Measurements from ENCODE around the gene BAMBI. TPM values are rescaled to one million over a fixed set of nuclear protein-coding genes. Genes with fewer than 3 reads are reported as not detected.

Gene BAMBI
- total RNA-seq, 1 donor from 2014 or later: 217 TPM

DNA sequence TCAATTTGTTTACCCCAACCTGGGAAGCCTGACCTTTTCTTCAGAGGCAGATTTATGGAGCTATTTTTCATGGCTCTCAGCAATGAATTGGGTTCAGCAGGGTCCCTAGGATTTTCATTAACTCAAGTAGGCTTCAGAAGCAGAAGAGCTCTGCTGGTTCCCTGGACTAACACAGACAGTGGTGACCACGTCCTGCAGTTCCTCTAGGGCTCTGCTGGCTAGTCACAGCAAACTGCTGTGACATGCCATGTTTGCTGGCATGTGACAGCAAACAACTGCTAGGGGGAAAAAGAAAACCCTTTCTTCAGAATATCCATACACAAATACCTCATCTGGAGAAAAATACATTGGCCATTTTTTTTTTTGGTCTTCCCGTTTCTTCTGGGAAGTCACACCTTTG, 13.2 kb downstream of the BAMBI start:
- TF ChIP-seq, protein P1, sequence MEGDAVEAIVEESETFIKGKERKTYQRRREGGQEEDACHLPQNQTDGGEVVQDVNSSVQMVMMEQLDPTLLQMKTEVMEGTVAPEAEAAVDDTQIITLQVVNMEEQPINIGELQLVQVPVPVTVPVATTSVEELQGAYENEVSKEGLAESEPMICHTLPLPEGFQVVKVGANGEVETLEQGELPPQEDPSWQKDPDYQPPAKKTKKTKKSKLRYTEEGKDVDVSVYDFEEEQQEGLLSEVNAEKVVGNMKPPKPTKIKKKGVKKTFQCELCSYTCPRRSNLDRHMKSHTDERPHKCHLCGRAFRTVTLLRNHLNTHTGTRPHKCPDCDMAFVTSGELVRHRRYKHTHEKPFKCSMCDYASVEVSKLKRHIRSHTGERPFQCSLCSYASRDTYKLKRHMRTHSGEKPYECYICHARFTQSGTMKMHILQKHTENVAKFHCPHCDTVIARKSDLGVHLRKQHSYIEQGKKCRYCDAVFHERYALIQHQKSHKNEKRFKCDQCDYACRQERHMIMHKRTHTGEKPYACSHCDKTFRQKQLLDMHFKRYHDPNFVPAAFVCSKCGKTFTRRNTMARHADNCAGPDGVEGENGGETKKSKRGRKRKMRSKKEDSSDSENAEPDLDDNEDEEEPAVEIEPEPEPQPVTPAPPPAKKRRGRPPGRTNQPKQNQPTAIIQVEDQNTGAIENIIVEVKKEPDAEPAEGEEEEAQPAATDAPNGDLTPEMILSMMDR (IDR thresholded peaks at IDR 0.05; ENCODE audit: unreplicated experiment): no peak
- H3K27ac Mint-ChIP-seq: no peak overlapping the region
- DNase-seq (ENCODE audit: low spot score in 2 of 2, unreplicated experiment in 2 of 2): no peak

DNA sequence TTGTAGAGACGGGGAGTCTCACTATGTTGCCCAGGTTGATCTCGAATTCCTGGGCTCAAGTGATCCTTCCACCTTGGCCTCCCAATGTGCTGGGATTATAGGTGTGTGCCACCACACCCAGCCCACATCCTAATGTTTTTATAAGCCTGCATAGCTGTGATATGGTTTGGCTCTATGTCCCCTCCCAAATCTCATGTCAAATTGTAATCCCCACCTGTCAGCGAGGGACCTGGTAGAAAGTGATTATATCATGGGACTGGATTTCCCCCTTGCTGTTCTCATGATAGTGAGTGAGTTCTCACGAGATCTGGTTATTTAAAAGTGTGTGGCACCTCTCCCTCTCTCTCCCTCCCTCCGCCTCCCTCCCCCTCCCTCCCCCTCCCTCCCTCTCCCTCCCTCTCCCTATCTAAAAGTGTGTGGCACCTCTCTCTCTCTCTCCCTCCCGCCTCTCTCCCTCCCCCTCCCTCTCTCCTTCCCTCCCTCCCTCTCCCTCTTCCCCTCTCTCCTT, 13.9 kb downstream of the BAMBI start:
- DNase-seq (ENCODE audit: low spot score in 2 of 2, unreplicated experiment in 2 of 2): no peak
- H3K9me3 Mint-ChIP-seq: no peaks in the 10 kb centered on the region
- peaks cover 22% of the 10 kb centered on the region for H3K4me1 Mint-ChIP-seq
- no peaks in the 10 kb centered on the region for H3K27me3 Mint-ChIP-seq (ENCODE audit: low read depth)
- H3K36me3 Mint-ChIP-seq: peaks cover 4% of the 10 kb centered on the region
- H3K27ac Mint-ChIP-seq: no peak overlapping the region
- no peak overlapping the region for H3K4me3 Mint-ChIP-seq
- TF ChIP-seq, protein P1 (IDR thresholded peaks at IDR 0.05; ENCODE audit: unreplicated experiment): no peak

More for the DNA sequence above, 13.2 kb downstream of the BAMBI start:
- Mint-ChIP-seq H3K4me1 (peaks cover 28% of the 10 kb centered on the region), H3K27me3 (ENCODE audit: low read depth) (no peaks in the 10 kb centered on the region), H3K9me3 (no peaks in the 10 kb centered on the region), H3K4me3 (no peak overlapping the region), H3K36me3 (peaks cover 4% of the 10 kb centered on the region)

DNA sequence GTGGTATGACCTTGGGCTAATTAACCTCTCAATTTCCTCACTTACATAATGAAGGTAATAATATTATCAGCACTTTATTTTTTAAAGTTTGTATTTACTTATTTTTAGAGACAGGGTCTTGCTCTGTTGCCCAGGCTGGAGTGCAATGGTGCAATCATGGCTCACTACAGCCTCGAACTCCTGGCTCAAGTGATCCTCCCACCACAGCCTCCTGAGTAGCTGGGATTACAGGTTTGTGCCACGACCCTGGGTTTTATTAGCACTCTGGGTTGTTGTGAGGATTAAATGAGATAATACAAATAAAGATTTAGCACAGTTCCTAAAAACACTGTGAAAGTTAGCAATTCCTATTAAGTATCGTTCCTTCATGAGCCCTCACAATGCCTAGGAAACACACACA, 14.7 kb downstream of the BAMBI start:
- Mint-ChIP-seq H3K36me3 (peaks cover 4% of the 10 kb centered on the region), H3K27ac (no peak overlapping the region), H3K4me1 (peaks cover 18% of the 10 kb centered on the region), H3K27me3 (ENCODE audit: low read depth) (no peaks in the 10 kb centered on the region), H3K9me3 (no peaks in the 10 kb centered on the region), H3K4me3 (no peak overlapping the region)
- TF ChIP-seq, protein P1 (IDR thresholded peaks at IDR 0.05; ENCODE audit: unreplicated experiment): no peak
- no peak for DNase-seq (ENCODE audit: low spot score in 2 of 2, unreplicated experiment in 2 of 2)

DNA sequence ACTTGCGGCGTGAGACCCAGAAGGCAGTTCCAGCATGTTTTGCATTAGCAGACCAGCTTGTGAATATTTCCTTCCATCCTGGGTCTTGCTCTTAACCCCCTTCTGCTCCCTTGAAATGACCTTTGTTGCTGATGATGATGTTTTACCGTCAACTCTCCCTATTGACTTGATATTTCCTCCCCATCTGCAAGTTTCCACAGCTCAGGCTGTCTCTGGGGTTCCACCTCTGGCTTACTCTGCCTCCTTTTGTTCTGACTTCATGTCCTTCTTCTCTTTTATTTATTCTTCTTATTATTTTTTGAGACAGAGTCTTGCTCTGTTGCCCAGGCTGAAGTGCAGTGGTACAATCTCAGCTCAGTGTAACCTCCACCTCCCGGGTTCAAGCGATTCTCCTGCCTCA, 17.2 kb downstream of the BAMBI start:
- no peaks in the 10 kb centered on the region for H3K27me3 Mint-ChIP-seq (ENCODE audit: low read depth)
- no peak for DNase-seq (ENCODE audit: low spot score in 2 of 2, unreplicated experiment in 2 of 2)
- H3K27ac Mint-ChIP-seq: no peak overlapping the region
- H3K4me1 Mint-ChIP-seq: peaks cover 10% of the 10 kb centered on the region
- H3K36me3 Mint-ChIP-seq: peaks cover 4% of the 10 kb centered on the region
- H3K4me3 Mint-ChIP-seq: no peak overlapping the region
- no peaks in the 10 kb centered on the region for H3K9me3 Mint-ChIP-seq
- TF ChIP-seq, protein P1 (IDR thresholded peaks at IDR 0.05; ENCODE audit: unreplicated experiment): no peak

DNA sequence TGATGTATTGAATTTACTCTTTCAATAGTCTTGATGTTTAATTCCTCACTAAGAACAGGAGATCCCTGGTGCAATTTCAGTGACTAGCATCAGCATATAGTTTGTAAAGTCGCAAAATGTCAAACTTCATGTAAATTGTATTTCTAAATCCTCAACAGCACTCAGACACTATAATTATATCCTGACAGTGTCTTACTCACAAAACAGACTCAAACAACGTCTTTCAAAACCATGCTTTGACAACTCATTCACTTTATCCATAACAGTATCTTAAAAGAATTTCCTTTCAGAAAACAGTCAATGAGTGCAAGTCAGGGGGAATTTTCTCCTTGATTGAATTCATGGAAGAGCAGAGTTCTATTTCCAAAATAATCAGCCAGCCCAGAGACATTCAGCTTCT, 20.8 kb downstream of the BAMBI start:
- TF ChIP-seq, protein P1 (IDR thresholded peaks at IDR 0.05; ENCODE audit: unreplicated experiment): no peak
- H3K4me1 Mint-ChIP-seq: peaks cover 7% of the 10 kb centered on the region
- no peaks in the 10 kb centered on the region for H3K27me3 Mint-ChIP-seq (ENCODE audit: low read depth)
- peaks cover 5% of the 10 kb centered on the region for H3K9me3 Mint-ChIP-seq
- no peak for DNase-seq (ENCODE audit: low spot score in 2 of 2, unreplicated experiment in 2 of 2)
- no peak overlapping the region for H3K4me3 Mint-ChIP-seq
- peaks cover 4% of the 10 kb centered on the region for H3K36me3 Mint-ChIP-seq
- H3K27ac Mint-ChIP-seq: no peak overlapping the region

All from mesothelial cell of epicardium (in vitro differentiated cells).